Transverse colon (tissue), 4 donors: Measurements from ENCODE around the gene MRPS6. TPM values are rescaled to one million over a fixed set of nuclear protein-coding genes. Genes with fewer than 3 reads are reported as not detected.

Experiments used
- DNase-seq: peaks from one replicate; pipeline ENCODE4 v3.0.0-alpha.2; 2019
- H3K27ac ChIP-seq, 4 donors: fragments of 200-600 bp; sonication (generic); 2 replicates each; pipeline ENCODE4 v1.5.1; 2016 to 2018; ENCODE audit warnings: inconsistent platforms in 4 of 4
- H3K27me3 ChIP-seq: fragments of 200-600 bp; sonication (generic); 2 replicates; pipeline ENCODE4 v1.5.1; 2017; ENCODE audit warnings: inconsistent platforms
- H3K36me3 ChIP-seq, 4 donors: fragments of 200-600 bp; sonication (generic); 2 replicates each; pipeline ENCODE4 v1.5.1; 2017 to 2019; ENCODE audit warnings: inconsistent platforms in 4 of 4
- H3K4me1 ChIP-seq, 4 donors: fragments of 200-600 bp; sonication (generic); 2 replicates each; pipeline ENCODE4 v1.5.1; 2017 to 2020; ENCODE audit warnings: inconsistent platforms in 4 of 4
- H3K4me3 ChIP-seq, 4 donors: fragments of 200-600 bp; sonication (generic); 1 replicate in 1 of 4; 2 replicates in 3 of 4; pipeline versions ENCODE4 v1.5.1 to v1.6.1; 2017 to 2019; ENCODE audit warnings: inconsistent platforms in 4 of 4
- H3K9me3 ChIP-seq, 2 donors: fragments of 200-600 bp; sonication (generic); 2 replicates each; pipeline ENCODE4 v1.5.1; 2017 to 2019; ENCODE audit warnings: inconsistent platforms in 2 of 2
- EP300 ChIP-seq: sonication (generic); formaldehyde crosslinking; IDR thresholded peaks from one replicate; pipeline ENCODE4 v1.6.1; 2017; ENCODE audit warnings: antibody characterized with exemption, low read depth
- POLR2A ChIP-seq: fragments of 450-650 bp; IDR thresholded peaks from one replicate; pipeline ENCODE4 v1.6.1; 2016; ENCODE audit warnings: antibody characterized with exemption, mild to moderate bottlenecking, moderate library complexity
- POLR2AphosphoS5 ChIP-seq, 3 donors: sonication (generic); formaldehyde crosslinking; IDR thresholded peaks; one replicate each; pipeline ENCODE4 v1.6.1; 2016; ENCODE audit warnings: antibody characterized with exemption in 3 of 3
- WGBS, 2 donors: methylation state at CpG; one replicate each; pipeline ENCODE4 v1.1.5; 2018; ENCODE audit warnings: low coverage in 1 of 2; 5-methylcytosine and 5-hydroxymethylcytosine counted together
- in situ Hi-C, 4 donors: fragments of 200-750 bp; cut with MboI; loops; one replicate each; pipeline versions ENCODE4 v1.15.0 to v1.15.1; 2017; ENCODE audit warnings: low sequenced_read_pairs in 3 of 4, low pct_ligation_motif_present in 1 of 4, low pct_unique_long_range_greater_than_20kb in 1 of 4
- intact Hi-C: fragments of 100-400 bp; cut with DNase I; formaldehyde crosslinking; loops from one replicate; pipeline ENCODE4 v1.15.1; 2023; ENCODE audit warnings: low total_unique reads
- total RNA-seq, 4 donors: library from RNA; depleted of rRNA; stranded (reverse); fragments of >200 nt; gene quantifications; one replicate each; pipeline ENCODE4 v1.1.0, GENCODE V29; 2016
- TF ChIP-seq, protein P1 (sequence below), 5 experiments: fragments of 200-600 bp in 3 of 5; fragments of 450-650 bp in 2 of 5; sonication (generic) in 3 of 5; IDR thresholded peaks; 1 replicate in 2 of 5; 2 replicates in 3 of 5; pipeline ENCODE4 v1.5.1; 2016 to 2017; ENCODE audit warnings: antibody characterized with exemption in 5 of 5, inconsistent platforms in 3 of 5, mild to moderate bottlenecking in 2 of 5, moderate library complexity in 1 of 5

Gene MRPS6
- total RNA-seq, 4 donors from 2014 or later = 27.9 to 59.1 (median 35.6) TPM

GRCh38 chr21:34147792-34148418, 74.5 kb downstream of the MRPS6 start:
- Histone ChIP-seq H3K27me3 (no peaks in the 10 kb centered on the region), H3K27ac (no peak overlapping the region), H3K9me3 (no peaks in the 10 kb centered on the region), H3K4me1 (peaks cover 0 to 5% (median 0%) of the 10 kb centered on the region in 4 donors), H3K4me3 (no peak overlapping the region), H3K36me3 (peaks cover 0 to 7% (median 0%) of the 10 kb centered on the region in 4 donors)
- TF ChIP-seq EP300 (no peak), POLR2AphosphoS5 (IDR thresholded peaks at IDR 0.05) (no peak), POLR2A (no peak)
- TF ChIP-seq, protein P1, sequence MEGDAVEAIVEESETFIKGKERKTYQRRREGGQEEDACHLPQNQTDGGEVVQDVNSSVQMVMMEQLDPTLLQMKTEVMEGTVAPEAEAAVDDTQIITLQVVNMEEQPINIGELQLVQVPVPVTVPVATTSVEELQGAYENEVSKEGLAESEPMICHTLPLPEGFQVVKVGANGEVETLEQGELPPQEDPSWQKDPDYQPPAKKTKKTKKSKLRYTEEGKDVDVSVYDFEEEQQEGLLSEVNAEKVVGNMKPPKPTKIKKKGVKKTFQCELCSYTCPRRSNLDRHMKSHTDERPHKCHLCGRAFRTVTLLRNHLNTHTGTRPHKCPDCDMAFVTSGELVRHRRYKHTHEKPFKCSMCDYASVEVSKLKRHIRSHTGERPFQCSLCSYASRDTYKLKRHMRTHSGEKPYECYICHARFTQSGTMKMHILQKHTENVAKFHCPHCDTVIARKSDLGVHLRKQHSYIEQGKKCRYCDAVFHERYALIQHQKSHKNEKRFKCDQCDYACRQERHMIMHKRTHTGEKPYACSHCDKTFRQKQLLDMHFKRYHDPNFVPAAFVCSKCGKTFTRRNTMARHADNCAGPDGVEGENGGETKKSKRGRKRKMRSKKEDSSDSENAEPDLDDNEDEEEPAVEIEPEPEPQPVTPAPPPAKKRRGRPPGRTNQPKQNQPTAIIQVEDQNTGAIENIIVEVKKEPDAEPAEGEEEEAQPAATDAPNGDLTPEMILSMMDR (IDR thresholded peaks at IDR 0.05) = no peak
- WGBS, 2 donors = 94% methylated on average over 10 of the region's 10 CpGs; no CpG with 5 or more reads in 1 of the 2 donors
- intact Hi-C loops = no loop called here
- in situ Hi-C loops = no loop called here
- DNase-seq = no peak

DNA sequence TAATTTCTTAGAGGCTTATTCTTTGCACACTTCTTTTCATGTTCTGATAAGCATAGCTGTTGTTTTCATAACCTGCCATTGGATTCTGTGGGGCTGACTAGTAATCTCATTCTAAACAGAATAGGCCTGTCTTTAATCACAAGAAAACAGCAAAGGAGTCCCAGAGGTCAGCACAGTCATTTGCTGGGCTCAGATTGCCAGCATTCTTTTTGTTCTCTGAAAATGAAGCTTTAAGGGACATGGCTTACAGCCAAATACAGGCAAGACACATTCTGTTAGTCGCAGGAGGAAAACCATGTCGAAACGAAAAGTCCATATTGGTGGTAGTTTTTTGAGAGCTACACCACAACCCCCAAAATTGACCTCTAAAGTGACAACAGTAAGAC, 75.0 kb downstream of the MRPS6 start:
- 69 to 92% methylated on average over 3 of the region's 3 CpGs for WGBS, 2 donors
- DNase-seq = no peak
- TF ChIP-seq, protein P1 (IDR thresholded peaks at IDR 0.05) = no peak
- TF ChIP-seq POLR2A (no peak), POLR2AphosphoS5 (IDR thresholded peaks at IDR 0.05) (no peak), EP300 (no peak)
- H3K4me3 ChIP-seq = no peak overlapping the region
- H3K4me1 ChIP-seq = peaks cover 0 to 5% (median 0%) of the 10 kb centered on the region in 4 donors
- in situ Hi-C loops (no loop called here), intact Hi-C loops (no loop called here)
- H3K27me3 ChIP-seq = no peaks in the 10 kb centered on the region
- peaks cover 0 to 4% (median 0%) of the 10 kb centered on the region in 4 donors for H3K36me3 ChIP-seq
- no peaks in the 10 kb centered on the region for H3K9me3 ChIP-seq
- H3K27ac ChIP-seq = no peak overlapping the region

- in situ Hi-C loops (no loop called here), intact Hi-C loops (no loop called here)
- H3K27ac ChIP-seq = no peak overlapping the region
Observed at GRCh38 chr21:34148826-34149558, 75.6 kb downstream of the MRPS6 start.

DNA sequence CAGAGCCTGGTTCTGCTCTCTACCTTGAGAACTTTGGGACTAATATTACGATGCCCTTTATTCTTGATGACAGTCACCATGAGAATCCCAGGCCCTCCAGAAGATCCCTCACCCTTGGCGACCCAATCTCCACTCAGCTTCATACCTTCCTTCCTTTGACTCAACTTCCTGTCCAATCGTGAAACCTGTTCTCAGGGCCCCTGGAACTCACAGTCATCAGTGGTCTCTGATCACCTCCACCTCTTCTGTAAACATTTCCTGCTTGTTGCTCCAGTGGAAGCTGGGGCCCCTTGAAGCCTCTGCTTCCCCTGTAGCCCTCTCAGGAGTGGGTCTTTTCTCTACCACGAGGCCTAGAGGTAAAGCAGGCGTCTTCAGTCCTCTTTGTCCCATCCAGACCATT, 79.1 kb downstream of the MRPS6 start:
- no peak for TF ChIP-seq POLR2AphosphoS5 (IDR thresholded peaks at IDR 0.05)
- Histone ChIP-seq H3K27ac (no peak overlapping the region), H3K4me1 (peaks cover 0 to 5% (median 0%) of the 10 kb centered on the region in 4 donors), H3K4me3 (no peak overlapping the region), H3K9me3 (no peaks in the 10 kb centered on the region), H3K27me3 (no peaks in the 10 kb centered on the region), H3K36me3 (no peaks in the 10 kb centered on the region)
- intact Hi-C loops = no loop called here
- 90% methylated on average over 3 to 5 of the region's 5 CpGs for WGBS, 2 donors
- DNase-seq = no peak
- in situ Hi-C loops = no loop called here

More at GRCh38 chr21:34148826-34149558, 75.6 kb downstream of the MRPS6 start:
- Histone ChIP-seq H3K4me1 (peaks cover 0 to 5% (median 0%) of the 10 kb centered on the region in 4 donors), H3K27me3 (no peaks in the 10 kb centered on the region), H3K36me3 (no peaks in the 10 kb centered on the region), H3K9me3 (no peaks in the 10 kb centered on the region), H3K4me3 (no peak overlapping the region)
- no peak for DNase-seq
- WGBS, 2 donors = 86 to 91% methylated on average over 4 to 7 of the region's 7 CpGs
- TF ChIP-seq, protein P1 (IDR thresholded peaks at IDR 0.05) = no peak
